MM.1S (cell line): ENCODE results near the gene ATP8B3.

Source experiments
- DNase-seq: peaks from one replicate; pipeline ENCODE4 v3.0.0-alpha.2; 2015
- H2AFZ ChIP-seq: fragments of 300-600 bp; sonication (generic); 2 replicates; pipeline ENCODE4 v1.6.0; 2016; ENCODE audit warnings: antibody characterized with exemption, low read length
- H3F3A ChIP-seq: fragments of 300-600 bp; sonication (generic); 2 replicates; pipeline ENCODE4 v1.6.1; 2016; ENCODE audit warnings: mild to moderate bottlenecking, antibody characterized with exemption, low read length, moderate library complexity, mixed read lengths; ENCODE audit not compliant: insufficient read depth
- H3K27ac ChIP-seq: fragments of 300-600 bp; sonication (generic); 2 replicates; pipeline ENCODE4 v1.5.1; 2016; ENCODE audit warnings: mild to moderate bottlenecking, low read length
- H3K27me3 ChIP-seq: fragments of 300-600 bp; sonication (generic); replicated peaks from 2 replicates; pipeline ENCODE4 v1.6.0; 2016; ENCODE audit warnings: low read length; ENCODE audit not compliant: insufficient read depth
- H3K36me3 ChIP-seq: fragments of 300-600 bp; sonication (generic); replicated peaks from 2 replicates; pipeline ENCODE4 v1.6.1; 2016; ENCODE audit warnings: mild to moderate bottlenecking, low read length, mixed read lengths; ENCODE audit not compliant: insufficient read depth
- H3K4me1 ChIP-seq: fragments of 300-600 bp; sonication (generic); 2 replicates; pipeline ENCODE4 v1.6.1; 2016; ENCODE audit warnings: low read length, mixed read lengths
- H3K4me2 ChIP-seq: fragments of 300-600 bp; sonication (generic); 2 replicates; pipeline ENCODE4 v1.6.0; 2016; ENCODE audit warnings: low read depth, low read length
- H3K4me3 ChIP-seq: fragments of 300-600 bp; sonication (generic); 2 replicates; pipeline ENCODE4 v1.5.1; 2016; ENCODE audit warnings: low read length, mixed read lengths
- H3K79me2 ChIP-seq: fragments of 300-600 bp; sonication (generic); 2 replicates; pipeline ENCODE4 v1.6.1; 2016; ENCODE audit warnings: mixed run types, low read length, mixed read lengths
- H3K9ac ChIP-seq: fragments of 300-600 bp; sonication (generic); 2 replicates; pipeline ENCODE4 v1.6.1; 2016; ENCODE audit warnings: low read length, mixed read lengths
- H3K9me2 ChIP-seq: fragments of 300-600 bp; sonication (generic); replicated peaks from 2 replicates; pipeline ENCODE4 v1.6.1; 2016; ENCODE audit warnings: mild to moderate bottlenecking, low read length, mixed read lengths; ENCODE audit not compliant: insufficient read depth
- H3K9me3 ChIP-seq: fragments of 300-600 bp; sonication (generic); replicated peaks from 2 replicates; pipeline ENCODE4 v1.6.1; 2016; ENCODE audit warnings: mild to moderate bottlenecking, low read length, mixed read lengths; ENCODE audit not compliant: insufficient read depth
- H4K20me1 ChIP-seq: fragments of 300-600 bp; sonication (generic); 2 replicates; pipeline ENCODE4 v1.6.1; 2016; ENCODE audit warnings: mild to moderate bottlenecking, low read length, moderate library complexity, mixed read lengths; ENCODE audit not compliant: insufficient read depth
- EZH2 ChIP-seq: fragments of 300-600 bp; sonication (generic); optimal IDR thresholded peaks from 2 replicates; pipeline ENCODE3; 2017; ENCODE audit warnings: low read depth, mild to moderate bottlenecking, antibody characterized with exemption, low read length, mixed read lengths
- EZH2phosphoT487 ChIP-seq: fragments of 300-600 bp; sonication (generic); IDR thresholded peaks from 2 replicates; pipeline ENCODE4 v1.6.1; 2018; ENCODE audit warnings: antibody characterized with exemption, low read length
- TF ChIP-seq, protein P1 (sequence below): fragments of 300-600 bp; sonication (generic); IDR thresholded peaks from 2 replicates; pipeline ENCODE4 v1.5.1; 2016; ENCODE audit warnings: antibody characterized with exemption, low read length, mixed read lengths

The ATP8B3 gene

GRCh38 chr19:1858412-1859081 is 46.5 kb upstream of the ATP8B3 start:
- no peak for DNase-seq
- Histone ChIP-seq H3K9me3 (no peaks in the 10 kb centered on the region), H4K20me1 (no peaks in the 10 kb centered on the region), H3K9me2 (no peaks in the 10 kb centered on the region), H3K4me3 (no peak overlapping the region), H3K79me2 (peaks cover 89% of the 10 kb centered on the region), H3K27ac (no peak overlapping the region), H3K4me2 (no peak overlapping the region), H3F3A (peaks cover 41% of the 10 kb centered on the region), H2AFZ (no peak overlapping the region), H3K9ac (no peak overlapping the region), H3K27me3 (no peaks in the 10 kb centered on the region), H3K4me1 (peaks cover 34% of the 10 kb centered on the region), H3K36me3 (no peaks in the 10 kb centered on the region)
- TF ChIP-seq EZH2phosphoT487 (no peak), EZH2 (no peak)
- TF ChIP-seq, protein P1, sequence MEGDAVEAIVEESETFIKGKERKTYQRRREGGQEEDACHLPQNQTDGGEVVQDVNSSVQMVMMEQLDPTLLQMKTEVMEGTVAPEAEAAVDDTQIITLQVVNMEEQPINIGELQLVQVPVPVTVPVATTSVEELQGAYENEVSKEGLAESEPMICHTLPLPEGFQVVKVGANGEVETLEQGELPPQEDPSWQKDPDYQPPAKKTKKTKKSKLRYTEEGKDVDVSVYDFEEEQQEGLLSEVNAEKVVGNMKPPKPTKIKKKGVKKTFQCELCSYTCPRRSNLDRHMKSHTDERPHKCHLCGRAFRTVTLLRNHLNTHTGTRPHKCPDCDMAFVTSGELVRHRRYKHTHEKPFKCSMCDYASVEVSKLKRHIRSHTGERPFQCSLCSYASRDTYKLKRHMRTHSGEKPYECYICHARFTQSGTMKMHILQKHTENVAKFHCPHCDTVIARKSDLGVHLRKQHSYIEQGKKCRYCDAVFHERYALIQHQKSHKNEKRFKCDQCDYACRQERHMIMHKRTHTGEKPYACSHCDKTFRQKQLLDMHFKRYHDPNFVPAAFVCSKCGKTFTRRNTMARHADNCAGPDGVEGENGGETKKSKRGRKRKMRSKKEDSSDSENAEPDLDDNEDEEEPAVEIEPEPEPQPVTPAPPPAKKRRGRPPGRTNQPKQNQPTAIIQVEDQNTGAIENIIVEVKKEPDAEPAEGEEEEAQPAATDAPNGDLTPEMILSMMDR: no peak

DNA sequence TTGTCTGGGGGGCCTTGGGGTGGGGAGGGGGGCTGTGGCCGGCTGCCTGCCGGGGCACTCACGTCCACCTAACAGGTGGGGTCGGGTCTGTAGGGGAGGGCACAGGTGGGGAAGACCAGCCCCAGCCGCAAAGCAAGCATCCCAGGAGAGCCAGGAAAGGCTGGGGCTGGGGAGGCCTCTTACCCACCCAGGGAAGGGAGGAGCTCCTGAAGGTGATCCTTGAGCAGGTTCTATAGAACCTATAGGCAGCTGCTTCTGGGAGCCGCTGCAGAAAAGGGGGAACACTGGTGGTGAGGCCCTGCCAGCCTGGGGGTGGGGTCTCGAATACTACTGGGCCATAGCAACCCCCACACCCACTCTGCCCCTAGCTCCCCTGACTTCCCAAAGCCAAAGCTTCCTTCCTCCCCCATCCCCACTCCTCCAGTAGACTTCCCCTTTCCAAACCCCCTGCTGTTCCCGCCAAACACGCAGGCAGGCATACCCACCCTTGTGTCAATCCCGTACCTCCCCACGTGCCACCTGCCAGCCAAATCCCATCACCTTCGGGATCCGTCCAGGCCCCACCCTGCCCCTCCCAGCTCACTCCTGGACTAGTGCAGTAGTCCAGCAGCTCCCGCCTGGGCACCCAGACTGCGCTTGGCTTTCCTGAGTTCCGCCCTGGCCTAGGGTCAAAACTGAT is 45.7 kb upstream of the ATP8B3 start:
- Histone ChIP-seq H3F3A (peaks cover 41% of the 10 kb centered on the region), H3K4me1 (peaks cover 41% of the 10 kb centered on the region), H3K4me2 (peak overlapping the region; percentile 99), H4K20me1 (no peaks in the 10 kb centered on the region), H3K27ac (peak overlapping the region; percentile 78; the same call in 1 of the 2 replicates), H3K9me3 (no peaks in the 10 kb centered on the region), H2AFZ (no peak overlapping the region), H3K9ac (peak overlapping the region; percentile 80; the same call in 1 of the 2 replicates), H3K36me3 (no peaks in the 10 kb centered on the region), H3K4me3 (peak overlapping the region; percentile 75; the same call in 1 of the 2 replicates), H3K79me2 (peaks cover 95% of the 10 kb centered on the region), H3K27me3 (no peaks in the 10 kb centered on the region), H3K9me2 (no peaks in the 10 kb centered on the region)
- TF ChIP-seq, protein P1: no peak
- TF ChIP-seq EZH2: no peak
- no peak for TF ChIP-seq EZH2phosphoT487
- DNase-seq: no peak

GRCh38 chr19:1856698-1857603 is 44.9 kb upstream of the ATP8B3 start:
- Histone ChIP-seq H3K27me3 (no peaks in the 10 kb centered on the region), H3K4me2 (peak overlapping the region; percentile 99), H3K27ac (peak overlapping the region; percentile 78), H4K20me1 (no peaks in the 10 kb centered on the region), H3K4me1 (peaks cover 40% of the 10 kb centered on the region), H3K9ac (peak overlapping the region; percentile 80), H3K4me3 (peak overlapping the region; percentile 75), H3F3A (peaks cover 37% of the 10 kb centered on the region), H3K79me2 (peaks cover 95% of the 10 kb centered on the region), H3K36me3 (no peaks in the 10 kb centered on the region), H3K9me2 (no peaks in the 10 kb centered on the region), H2AFZ (peak overlapping the region; percentile 60), H3K9me3 (no peaks in the 10 kb centered on the region)
- no peak for TF ChIP-seq EZH2
- TF ChIP-seq, protein P1: no peak
- DNase-seq: peak; percentile 82
